Measurements from ENCODE around the gene CCDC78. TPM values are rescaled to one million over a fixed set of nuclear protein-coding genes. Genes with fewer than 3 reads are reported as not detected.

Gene CCDC78
- total and polyA plus RNA-seq, 2 of the 4 experiments (the other 2 are of a cell fraction) = 0.54 to 4.6 TPM

GRCh38 chr16:763369-764183 lies 37.3 kb upstream of the CCDC78 start:
- Histone ChIP-seq H2AK9ac (replicated peaks; ENCODE audit: low read depth, low read length, poor library complexity) (no peak overlapping the region), H4K20me1 (ENCODE audit: insufficient read depth, low read length) (no peaks in the 10 kb centered on the region), H2AK5ac (ENCODE audit: low read depth, low read length) (no peak overlapping the region), H3K27ac (ENCODE audit: insufficient read depth, low read length) (no peak overlapping the region), H3K36me3 (ENCODE audit: control insufficient read depth, insufficient read depth, low read length) (no peaks in the 10 kb centered on the region), H3K23ac (ENCODE audit: low read depth, low read length) (no peak overlapping the region), H3K9me3 (ENCODE audit: control insufficient read depth, insufficient read depth, low read length) (no peaks in the 10 kb centered on the region), H3K18ac (ENCODE audit: low read depth, low read length) (no peak overlapping the region), H4K91ac (ENCODE audit: insufficient read depth, low read depth, low read length) (no peak overlapping the region), H3K4me2 (ENCODE audit: low read depth, low read length) (no peak overlapping the region), H4K5ac (ENCODE audit: low read depth, low read length) (no peak overlapping the region), H2AFZ (replicated peaks; ENCODE audit: low read length, poor library complexity) (no peak overlapping the region), H3K27me3 (ENCODE audit: control insufficient read depth, insufficient read depth, low read length) (peaks cover 4% of the 10 kb centered on the region; the same call in 1 of the 2 replicates), H2BK5ac (ENCODE audit: low read depth, low read length, poor library complexity, severe bottlenecking) (no peak overlapping the region), H2BK120ac (ENCODE audit: low read depth, low read length) (no peak overlapping the region), H4K8ac (ENCODE audit: low read depth in 2 of 2, low read length in 2 of 2) (no peak overlapping the region), H3K4me1 (ENCODE audit: control insufficient read depth, insufficient read depth, low read length) (no peaks in the 10 kb centered on the region), H3K9ac (ENCODE audit: low read depth, low read length) (no peak overlapping the region), H2BK15ac (ENCODE audit: low read depth, low read length) (no peak overlapping the region), H3K56ac (ENCODE audit: extremely low read depth, insufficient read depth, low read length) (no peak overlapping the region), H3K79me1 (ENCODE audit: low read depth in 1 of 2, low read length in 2 of 2) (no peaks in the 10 kb centered on the region), H3K4me3 (ENCODE audit: insufficient read depth, low read depth, low read length) (no peak overlapping the region), H3K9me1 (ENCODE audit: insufficient read depth, low read length) (no peaks in the 10 kb centered on the region), H2BK20ac (ENCODE audit: low read depth, low read length) (no peak overlapping the region), H3K4ac (ENCODE audit: low read depth, low read length) (no peak overlapping the region), H3K14ac (replicated peaks; ENCODE audit: low read depth, low read length) (no peak overlapping the region)
- no TSS peak for BruUV-seq (replicated peaks)
- TF ChIP-seq MAZ (IDR thresholded peaks at IDR 0.05; ENCODE audit: borderline replicate concordance, low read depth, low read length) = no peak
- no peak for TF ChIP-seq POLR2A (IDR thresholded peaks at IDR 0.05; ENCODE audit: low read depth, low read length)
- TF ChIP-seq RAD21 (IDR thresholded peaks at IDR 0.05; ENCODE audit: low read length) = no peak
- TF ChIP-seq CEBPB (IDR thresholded peaks at IDR 0.05; ENCODE audit: low read depth, low read length) = no peak
- no peak for TF ChIP-seq NFE2L2 (IDR thresholded peaks at IDR 0.05; ENCODE audit: low read depth, low read length)
- no peak for TF ChIP-seq BHLHE40 (IDR thresholded peaks at IDR 0.05; ENCODE audit: low read depth, low read length)
- TF ChIP-seq SMC3 (IDR thresholded peaks at IDR 0.05; ENCODE audit: low read depth, low read length) = no peak
- dilution Hi-C loops (cut with HindIII; ENCODE audit: low sequenced_read_pairs, unreplicated experiment) (no loop called here), intact Hi-C loops (cut with micrococcal nuclease) (no loop called here), in situ Hi-C loops (cut with MboI; ENCODE audit: low sequenced_read_pairs) (no loop called here)
- ChIA-PET CTCF (no interaction called here), POLR2A (ENCODE audit: unreplicated experiment) (no interaction called here)
- DNase-seq (no peak), ATAC-seq (ENCODE audit: low read depth) (no peak)
- 79% methylated on average over 12 of the region's 21 CpGs; no CpG with 5 or more reads in 1 of the 2 experiments for WGBS, 2 experiments (ENCODE audit: extremely low coverage in 2 of 2, insufficient read length in 1 of 2)

All from IMR-90 (cell line).